ENCODE data around the gene RSPO4. TPM values are rescaled to one million over a fixed set of nuclear protein-coding genes. Genes with fewer than 3 reads are reported as not detected.

RSPO4 gene
- total RNA-seq, 1 donor from 2014 or later, result 5.7 TPM

DNA sequence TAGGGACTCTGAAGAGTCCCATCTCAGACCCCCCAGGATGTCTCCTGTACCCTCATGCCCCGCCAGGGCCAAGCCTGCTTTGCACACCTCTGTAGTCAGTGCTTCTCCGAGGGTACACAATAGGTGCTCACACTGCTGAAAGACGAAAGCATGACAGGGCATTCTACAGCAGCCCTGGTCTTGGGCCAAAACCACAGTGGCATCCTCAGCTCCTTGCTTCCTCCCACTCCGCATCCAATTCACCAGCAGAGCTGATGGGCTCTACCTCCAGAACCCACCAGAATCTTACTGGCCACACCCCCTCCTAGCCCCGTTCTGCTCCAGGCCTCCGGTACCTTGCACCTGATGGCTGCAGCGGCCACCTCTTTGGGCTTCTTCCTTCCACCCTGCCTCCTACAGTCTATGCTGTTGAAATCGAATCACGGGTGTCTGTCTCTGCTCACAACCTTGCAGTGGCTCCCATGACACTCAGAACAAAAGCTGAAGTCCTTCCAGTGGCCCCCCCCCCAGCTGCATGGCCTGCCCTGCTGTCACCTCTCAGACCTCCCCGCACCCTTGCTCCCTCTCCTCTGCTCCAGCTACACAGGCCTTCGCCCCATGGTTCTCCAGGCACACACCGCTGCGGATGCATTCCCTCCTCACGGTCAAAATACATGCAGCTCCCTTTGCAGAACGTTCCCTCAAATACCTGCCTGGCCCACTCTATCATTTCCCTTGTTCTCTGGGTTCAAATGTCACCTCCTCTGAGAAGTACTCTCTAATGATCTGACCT lies 87.2 kb downstream of the RSPO4 start:
- H3K9me3 ChIP-seq, result no peaks in the 10 kb centered on the region
- DNase-seq (no peak), ATAC-seq (no peak)
- H3K27ac ChIP-seq, result no peak overlapping the region
- TF ChIP-seq, protein P1, sequence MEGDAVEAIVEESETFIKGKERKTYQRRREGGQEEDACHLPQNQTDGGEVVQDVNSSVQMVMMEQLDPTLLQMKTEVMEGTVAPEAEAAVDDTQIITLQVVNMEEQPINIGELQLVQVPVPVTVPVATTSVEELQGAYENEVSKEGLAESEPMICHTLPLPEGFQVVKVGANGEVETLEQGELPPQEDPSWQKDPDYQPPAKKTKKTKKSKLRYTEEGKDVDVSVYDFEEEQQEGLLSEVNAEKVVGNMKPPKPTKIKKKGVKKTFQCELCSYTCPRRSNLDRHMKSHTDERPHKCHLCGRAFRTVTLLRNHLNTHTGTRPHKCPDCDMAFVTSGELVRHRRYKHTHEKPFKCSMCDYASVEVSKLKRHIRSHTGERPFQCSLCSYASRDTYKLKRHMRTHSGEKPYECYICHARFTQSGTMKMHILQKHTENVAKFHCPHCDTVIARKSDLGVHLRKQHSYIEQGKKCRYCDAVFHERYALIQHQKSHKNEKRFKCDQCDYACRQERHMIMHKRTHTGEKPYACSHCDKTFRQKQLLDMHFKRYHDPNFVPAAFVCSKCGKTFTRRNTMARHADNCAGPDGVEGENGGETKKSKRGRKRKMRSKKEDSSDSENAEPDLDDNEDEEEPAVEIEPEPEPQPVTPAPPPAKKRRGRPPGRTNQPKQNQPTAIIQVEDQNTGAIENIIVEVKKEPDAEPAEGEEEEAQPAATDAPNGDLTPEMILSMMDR (IDR thresholded peaks at IDR 0.05), result no peak
- peaks cover 3% of the 10 kb centered on the region for H3K27me3 ChIP-seq (ENCODE audit: low read depth)
- intact Hi-C loops (cut with DNase I), result no loop called here
- H3K4me1 ChIP-seq, result peaks cover 5% of the 10 kb centered on the region
- H3K36me3 ChIP-seq, result no peaks in the 10 kb centered on the region
- H3K4me3 ChIP-seq, result no peak overlapping the region

DNA sequence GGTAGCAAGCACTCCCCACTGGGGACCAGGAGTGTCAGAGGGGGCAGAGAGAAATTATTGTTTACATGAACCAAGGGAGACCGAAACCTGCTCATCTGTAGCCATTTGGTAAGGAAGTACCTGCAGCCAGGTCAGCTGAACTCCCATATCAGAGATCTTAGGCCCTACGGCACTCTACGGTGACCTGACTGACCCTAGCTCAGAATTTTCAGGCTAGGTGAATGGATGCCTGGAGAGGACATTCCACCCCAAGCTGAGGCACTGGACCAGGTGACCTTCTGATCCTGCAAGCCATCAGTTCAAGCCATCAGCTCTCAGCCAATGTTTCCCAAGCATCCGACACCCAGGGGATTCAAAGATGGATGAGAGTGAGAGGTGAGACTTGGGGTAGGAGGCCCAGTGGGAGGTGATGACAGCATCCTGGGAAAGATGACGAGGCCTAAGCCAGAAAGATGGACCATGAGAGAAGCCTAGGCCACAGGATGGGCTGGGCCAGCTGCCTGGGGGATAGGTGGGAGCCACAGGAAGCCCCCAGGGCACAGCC lies 88.7 kb downstream of the RSPO4 start:
- TF ChIP-seq, protein P1 (IDR thresholded peaks at IDR 0.05), result no peak
- H3K4me3 ChIP-seq, result no peak overlapping the region
- H3K4me1 ChIP-seq, result peaks cover 5% of the 10 kb centered on the region
- no peak overlapping the region for H3K27ac ChIP-seq
- intact Hi-C loops (cut with DNase I), result no loop called here
- H3K36me3 ChIP-seq, result no peaks in the 10 kb centered on the region
- no peaks in the 10 kb centered on the region for H3K9me3 ChIP-seq
- peaks cover 3% of the 10 kb centered on the region for H3K27me3 ChIP-seq (ENCODE audit: low read depth)
- DNase-seq (no peak), ATAC-seq (no peak)

DNA sequence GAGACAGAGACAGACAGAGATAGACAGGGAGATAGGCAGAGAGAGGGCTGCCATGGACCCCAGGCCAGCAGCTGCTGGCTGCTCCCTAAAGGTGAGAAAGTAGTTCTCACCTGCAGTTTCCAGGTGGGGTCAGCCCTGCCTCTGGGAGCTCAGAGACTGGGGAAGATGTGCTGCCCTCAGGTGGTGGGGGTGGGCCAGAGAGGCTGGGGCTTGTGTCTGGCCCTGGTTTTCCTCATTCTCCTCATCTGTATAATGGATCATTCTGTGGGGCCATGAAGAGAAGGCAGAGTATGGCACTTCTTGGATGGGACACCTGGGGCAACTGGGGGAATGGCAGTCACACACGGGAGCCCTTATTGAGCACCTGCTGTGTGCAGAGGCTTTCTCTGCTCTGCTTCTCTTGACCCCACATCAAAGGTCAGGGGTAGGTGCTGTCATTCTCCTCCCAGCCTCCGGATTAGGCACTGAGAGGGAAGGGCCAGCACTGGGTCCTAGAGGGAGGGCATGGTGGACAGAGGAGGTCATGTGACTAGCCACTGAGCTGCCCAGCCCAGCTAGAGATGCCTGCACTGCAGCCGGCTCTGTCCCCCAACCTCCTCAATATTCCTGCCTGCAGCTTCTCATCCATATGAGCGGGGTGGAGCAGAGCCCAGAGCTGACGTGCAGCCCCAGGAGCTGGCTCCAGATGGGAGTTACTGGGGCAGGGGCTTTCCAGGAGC lies 90.1 kb downstream of the RSPO4 start:
- TF ChIP-seq, protein P1 (IDR thresholded peaks at IDR 0.05), result no peak
- Histone ChIP-seq H3K4me1 (peaks cover 6% of the 10 kb centered on the region), H3K4me3 (no peak overlapping the region), H3K36me3 (no peaks in the 10 kb centered on the region), H3K9me3 (no peaks in the 10 kb centered on the region), H3K27me3 (ENCODE audit: low read depth) (peaks cover 3% of the 10 kb centered on the region), H3K27ac (no peak overlapping the region)
- DNase-seq (no peak), ATAC-seq (no peak)
- intact Hi-C loops (cut with DNase I), result no loop called here

DNA sequence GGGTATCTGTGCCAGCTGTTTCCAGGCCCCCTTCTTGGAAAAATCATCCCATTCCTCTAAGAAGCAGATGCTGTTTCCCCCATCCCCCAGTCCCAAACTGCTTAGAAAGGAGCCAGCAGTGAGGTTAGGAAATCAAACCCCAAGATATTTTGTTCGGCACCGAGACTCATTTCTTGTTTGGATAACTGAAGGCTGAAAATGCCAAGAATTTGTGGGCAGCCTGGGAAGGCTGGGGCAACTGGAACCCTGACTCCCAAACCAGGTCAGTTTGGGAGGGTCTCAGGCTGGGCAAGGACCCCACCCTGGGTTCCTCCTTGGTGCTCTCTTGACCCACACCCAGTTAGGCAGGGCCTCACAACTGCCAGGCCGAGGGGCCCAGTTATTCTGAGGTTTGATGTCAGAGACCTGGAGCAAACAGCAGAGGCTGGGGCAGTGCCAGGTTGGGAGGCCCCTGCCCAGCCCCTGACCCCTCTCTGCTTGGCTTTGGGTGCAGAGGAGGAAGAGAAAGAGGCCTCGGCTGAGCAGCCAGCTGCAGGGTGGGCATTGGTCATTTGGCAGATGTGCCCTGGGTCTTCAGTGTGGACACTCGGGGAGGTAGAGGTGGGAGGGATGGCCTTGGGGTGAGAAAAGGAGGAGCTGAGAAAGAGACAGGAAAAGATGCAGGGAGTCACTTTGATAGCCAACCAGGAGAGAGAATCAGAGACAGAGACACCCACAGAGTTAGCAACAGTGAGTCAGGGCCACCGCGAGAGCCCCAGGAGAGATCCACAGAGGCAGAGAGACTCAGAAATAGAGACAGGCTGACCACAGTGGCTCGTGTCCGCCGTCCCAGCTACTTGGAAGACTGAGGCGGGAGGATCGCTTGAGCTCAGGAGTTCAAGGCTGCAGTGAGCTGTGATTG lies 91.0 kb downstream of the RSPO4 start:
- Histone ChIP-seq H3K4me1 (peaks cover 13% of the 10 kb centered on the region), H3K36me3 (no peaks in the 10 kb centered on the region), H3K27me3 (ENCODE audit: low read depth) (peaks cover 3% of the 10 kb centered on the region), H3K9me3 (no peaks in the 10 kb centered on the region), H3K27ac (peak overlapping the region; percentile 10), H3K4me3 (no peak overlapping the region)
- ATAC-seq (no peak), DNase-seq (no peak)
- TF ChIP-seq, protein P1 (IDR thresholded peaks at IDR 0.05), result no peak
- intact Hi-C loops (cut with DNase I), result no loop called here

Measured in lower lobe of right lung (tissue), 2 donors.